ENCODE measurements around the gene SPATS2.
"Not testable (repeated sequence)": the region's sequence is repeated elsewhere in the genome, so short reads cannot be mapped to it uniquely, and the experiment has no call there.

Gene SPATS2

DNA sequence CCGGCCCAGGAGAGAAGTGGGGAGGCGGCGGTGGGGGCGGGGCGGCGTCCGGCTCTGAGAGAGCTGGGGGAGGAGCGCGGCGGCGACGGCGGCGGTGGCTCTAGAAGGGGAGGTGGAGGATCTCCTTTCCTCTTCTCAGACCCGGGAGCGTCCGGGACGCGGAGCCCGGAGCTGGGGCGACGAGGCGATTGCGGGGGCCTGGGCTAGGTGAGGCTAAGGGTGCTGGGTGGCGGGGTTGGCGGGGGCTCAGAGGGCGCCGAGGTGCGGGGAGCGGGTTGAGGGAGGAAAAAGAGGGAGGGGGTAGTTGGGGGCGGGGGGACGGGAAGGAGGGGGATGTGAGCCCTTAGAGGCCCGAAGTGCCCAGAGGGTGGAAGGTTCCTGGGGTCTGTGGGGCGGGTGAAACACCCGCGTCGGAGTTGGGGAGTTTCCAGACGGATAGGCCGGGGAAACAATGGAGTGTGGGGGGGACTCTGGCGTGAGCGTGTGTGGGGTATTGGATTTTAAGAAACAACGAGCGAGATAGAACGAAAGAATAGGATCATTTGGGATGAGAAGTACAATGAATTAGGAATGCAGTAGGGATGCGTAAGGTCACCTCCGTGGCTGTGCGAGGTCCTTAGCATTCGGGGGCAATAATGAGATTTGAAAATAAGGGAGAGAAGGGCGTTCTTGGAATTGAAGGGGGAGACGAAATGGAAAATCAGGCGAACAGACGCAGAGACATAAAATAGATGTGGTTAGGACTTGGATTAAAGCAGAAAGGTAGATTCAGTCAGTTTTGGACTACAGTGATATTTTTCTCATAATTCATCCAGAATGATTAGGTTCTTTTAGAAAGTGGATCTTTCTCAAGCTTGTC lies at the start of gene SPATS2:
TSS of gene SPATS2 (plus strand) at position 82 of the 859 bp plus-strand sequence. CDS start 93,551 bp downstream, outside the sequence.
- no peak for DNase-seq (ENCODE audit: low spot score)

DNA sequence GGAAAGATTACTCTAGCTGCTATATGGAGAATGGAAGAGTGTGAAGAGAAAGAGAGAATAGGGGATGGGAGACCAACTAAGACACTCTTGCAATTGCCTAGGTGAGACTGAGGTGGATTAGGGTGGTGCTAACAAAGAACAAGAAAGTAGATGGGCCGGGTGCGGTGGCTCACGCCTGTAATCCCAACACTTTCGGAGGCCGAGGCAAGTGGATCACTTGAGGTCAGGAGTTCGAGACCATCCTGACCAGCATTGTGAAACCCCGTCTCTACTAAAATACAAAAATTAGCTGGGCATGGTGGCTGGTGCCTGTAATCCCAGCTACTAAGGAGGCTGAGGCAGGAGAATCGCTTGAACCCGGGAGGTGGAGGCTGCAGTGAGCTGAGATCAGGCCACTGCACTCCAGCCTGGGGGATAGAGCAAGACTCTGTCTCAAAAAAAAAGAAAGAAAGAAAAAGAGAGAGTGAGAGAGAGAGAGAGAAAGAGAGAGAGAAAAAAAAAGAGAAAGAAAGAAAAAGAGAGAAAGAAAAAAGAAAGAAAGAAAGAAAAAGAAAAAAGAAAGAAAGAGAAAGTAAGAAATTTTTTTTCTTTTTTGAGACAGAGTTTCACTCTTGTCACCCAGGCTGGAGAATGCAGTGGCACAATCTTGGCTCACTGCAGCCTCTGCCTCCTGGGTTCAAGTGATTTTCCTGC lies 46.7 kb upstream of the SPATS2 start:
- not testable (repeated sequence) for DNase-seq (ENCODE audit: low spot score)

DNA sequence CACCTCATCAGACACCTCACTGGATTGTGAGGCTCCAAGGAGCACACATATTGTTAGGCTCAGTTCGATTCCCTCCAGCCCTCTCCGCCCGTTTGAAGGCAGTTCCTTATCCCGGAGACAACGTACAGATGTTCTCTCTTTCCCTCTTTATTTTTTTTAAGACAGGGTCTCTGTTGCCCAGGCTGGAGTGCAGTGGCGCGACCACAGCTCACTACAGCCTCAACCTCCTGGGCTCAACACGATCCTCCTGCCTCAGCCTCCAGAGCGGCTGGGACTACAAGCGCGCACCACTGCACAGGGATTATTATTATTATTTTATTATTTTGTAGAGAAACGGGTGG lies 44.9 kb upstream of the SPATS2 start:
- no peak for DNase-seq (ENCODE audit: low spot score)

DNA sequence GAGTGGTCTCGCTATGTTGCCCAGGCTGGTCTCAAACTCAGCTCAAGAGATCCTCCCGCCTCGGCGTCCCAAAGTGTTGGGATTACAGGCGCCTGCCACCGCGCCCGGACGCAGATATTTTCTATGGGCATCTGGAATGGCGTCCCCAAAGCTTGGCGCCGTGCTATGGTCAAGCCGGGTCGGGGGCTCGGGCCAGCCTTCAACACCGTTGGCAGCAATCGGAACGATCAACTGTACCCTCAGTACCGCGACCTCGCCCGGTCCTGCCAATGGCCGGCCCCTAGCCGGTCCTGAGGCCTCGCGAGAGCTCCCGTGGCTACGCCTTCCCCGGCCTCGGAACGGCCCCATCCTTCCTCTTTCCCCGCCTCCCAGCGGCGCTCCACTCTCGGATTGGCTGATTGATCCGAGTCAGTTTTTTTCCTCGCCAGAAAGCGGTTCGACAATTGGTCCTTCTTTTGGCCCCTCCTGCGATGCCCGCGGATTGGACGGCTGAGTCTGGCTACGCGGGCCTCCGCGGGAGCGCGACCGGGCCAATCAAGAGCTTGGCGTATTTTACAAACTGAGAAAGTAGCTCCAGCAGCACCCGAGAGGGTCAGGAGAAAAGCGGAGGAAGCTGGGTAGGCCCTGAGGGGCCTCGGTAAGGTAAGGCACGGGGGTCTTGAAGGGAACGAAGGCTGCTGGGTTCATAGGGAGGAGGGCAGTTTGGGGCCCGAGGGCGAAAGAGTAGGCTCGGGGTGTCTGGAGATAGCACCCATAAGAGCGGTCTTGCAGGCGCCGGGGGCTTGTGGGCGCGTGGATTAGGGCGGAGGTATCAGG lies 44.3 kb upstream of the SPATS2 start, which contains the start of gene TROAP:
TSS of gene TROAP (plus strand) at position 548 of the 816 bp plus-strand sequence. CDS start 354 bp downstream, outside the sequence.
- peak; percentile 100 for DNase-seq (ENCODE audit: low spot score)

DNA sequence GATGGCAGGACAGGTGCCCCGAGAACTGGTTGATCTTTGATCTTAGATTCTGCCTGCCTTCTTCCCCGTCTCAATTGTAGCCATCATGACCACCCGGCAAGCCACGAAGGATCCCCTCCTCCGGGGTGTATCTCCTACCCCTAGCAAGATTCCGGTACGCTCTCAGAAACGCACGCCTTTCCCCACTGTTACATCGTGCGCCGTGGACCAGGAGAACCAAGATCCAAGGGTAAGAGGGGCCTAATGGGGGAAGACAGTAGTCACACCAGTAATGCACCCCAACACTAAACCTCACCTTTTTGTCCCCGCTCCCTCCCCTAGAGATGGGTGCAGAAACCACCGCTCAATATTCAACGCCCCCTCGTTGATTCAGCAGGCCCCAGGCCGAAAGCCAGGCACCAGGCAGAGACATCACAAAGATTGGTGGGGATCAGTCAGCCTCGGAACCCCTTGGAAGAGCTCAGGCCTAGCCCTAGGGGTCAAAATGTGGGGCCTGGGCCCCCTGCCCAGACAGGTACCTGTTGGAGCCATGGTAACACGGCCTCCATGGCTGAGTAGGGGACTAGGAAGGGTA lies 43.7 kb upstream of the SPATS2 start:
- no peak for DNase-seq (ENCODE audit: low spot score)

DNA sequence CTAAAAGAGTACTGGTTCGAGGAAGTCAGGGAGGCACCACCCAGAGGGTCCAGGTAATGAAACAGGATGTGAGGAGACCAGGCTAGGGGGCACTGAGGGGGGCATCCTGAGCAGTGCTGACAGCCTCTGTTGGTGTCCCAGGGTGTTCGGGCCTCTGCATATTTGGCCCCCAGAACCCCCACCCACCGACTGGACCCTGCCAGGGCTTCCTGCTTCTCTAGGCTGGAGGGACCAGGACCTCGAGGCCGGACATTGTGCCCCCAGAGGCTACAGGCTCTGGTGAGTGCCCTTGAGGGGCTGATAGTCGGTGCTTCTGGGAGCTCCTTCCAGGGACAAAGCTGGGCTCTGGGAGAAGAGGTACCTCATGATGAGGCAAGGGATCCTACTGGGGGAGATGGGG lies 41.7 kb upstream of the SPATS2 start:
- no peak for DNase-seq (ENCODE audit: low spot score)

DNA sequence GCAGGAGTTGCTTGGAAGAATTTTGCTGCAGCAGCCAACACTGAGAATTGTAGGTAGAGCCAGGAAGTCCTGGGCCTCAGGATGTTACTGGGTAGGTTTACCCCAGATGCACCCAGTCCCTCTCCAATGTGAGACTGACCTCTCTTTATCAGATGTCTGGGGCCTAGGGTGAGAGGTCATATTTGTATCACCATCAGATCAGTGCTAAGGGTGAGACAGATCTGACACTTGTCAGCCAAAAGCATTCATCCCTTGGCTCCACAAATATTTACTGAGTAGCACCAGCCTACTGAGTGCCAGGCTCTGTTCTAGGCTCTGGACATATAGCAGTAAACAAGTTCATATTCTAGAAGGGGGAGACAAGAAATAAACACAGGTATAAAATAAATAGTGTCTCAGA lies 39.9 kb upstream of the SPATS2 start:
- DNase-seq (ENCODE audit: low spot score), result no peak

DNA sequence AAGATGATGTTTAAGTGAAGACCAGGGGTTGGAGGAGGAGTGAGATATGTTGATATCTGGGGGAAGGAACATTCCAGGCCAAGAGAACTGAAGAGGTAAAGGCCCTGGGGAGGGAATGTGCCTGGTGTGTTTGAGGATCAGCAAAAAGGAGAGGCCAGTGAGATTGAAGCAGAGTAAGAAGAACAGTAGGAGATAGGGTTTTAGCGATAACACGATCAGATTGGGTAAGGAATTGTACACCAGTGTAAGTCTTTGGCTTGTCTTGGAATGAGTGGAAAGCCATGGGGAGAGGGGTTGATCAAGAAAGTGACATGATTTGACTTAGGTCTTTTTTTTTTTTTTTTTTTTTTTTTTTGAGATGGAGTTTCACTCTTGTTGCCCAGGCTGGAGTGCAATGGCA lies 39.4 kb upstream of the SPATS2 start:
- no peak for DNase-seq (ENCODE audit: low spot score)

DNA sequence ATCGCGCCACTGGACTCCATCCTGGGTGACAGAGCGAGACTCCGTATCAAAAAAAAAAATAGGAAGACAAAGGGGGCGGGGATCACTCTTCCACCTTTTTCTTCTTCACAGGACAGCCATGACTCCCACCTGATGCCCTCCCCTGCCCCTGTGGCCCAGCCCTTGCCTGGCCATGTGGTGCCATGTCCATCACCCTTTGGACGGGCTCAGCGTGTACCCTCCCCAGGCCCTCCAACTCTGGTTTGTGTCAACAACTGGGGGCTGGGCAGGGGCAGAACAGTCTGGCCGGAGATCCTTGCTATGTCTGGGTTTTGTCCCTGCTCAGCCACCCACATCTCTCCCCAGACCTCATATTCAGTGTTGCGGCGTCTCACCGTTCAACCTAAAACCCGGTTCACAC lies 38.4 kb upstream of the SPATS2 start:
- DNase-seq (ENCODE audit: low spot score), result no peak

DNA sequence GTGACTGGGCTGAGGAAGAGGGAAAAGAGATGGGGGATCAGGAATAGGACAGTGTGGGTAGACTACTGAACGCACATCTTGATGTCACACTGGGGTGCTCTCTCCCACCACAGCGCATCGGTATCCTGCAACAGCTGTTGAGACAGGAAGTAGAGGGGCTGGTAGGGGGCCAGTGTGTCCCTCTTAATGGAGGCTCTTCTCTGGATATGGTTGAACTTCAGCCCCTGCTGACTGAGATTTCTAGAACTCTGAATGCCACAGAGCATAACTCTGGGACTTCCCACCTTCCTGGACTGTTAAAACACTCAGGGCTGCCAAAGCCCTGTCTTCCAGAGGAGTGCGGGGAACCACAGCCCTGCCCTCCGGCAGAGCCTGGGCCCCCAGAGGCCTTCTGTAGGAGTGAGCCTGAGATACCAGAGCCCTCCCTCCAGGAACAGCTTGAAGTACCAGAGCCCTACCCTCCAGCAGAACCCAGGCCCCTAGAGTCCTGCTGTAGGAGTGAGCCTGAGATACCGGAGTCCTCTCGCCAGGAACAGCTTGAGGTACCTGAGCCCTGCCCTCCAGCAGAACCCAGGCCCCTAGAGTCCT lies 37.1 kb upstream of the SPATS2 start:
- no peak for DNase-seq (ENCODE audit: low spot score)

DNA sequence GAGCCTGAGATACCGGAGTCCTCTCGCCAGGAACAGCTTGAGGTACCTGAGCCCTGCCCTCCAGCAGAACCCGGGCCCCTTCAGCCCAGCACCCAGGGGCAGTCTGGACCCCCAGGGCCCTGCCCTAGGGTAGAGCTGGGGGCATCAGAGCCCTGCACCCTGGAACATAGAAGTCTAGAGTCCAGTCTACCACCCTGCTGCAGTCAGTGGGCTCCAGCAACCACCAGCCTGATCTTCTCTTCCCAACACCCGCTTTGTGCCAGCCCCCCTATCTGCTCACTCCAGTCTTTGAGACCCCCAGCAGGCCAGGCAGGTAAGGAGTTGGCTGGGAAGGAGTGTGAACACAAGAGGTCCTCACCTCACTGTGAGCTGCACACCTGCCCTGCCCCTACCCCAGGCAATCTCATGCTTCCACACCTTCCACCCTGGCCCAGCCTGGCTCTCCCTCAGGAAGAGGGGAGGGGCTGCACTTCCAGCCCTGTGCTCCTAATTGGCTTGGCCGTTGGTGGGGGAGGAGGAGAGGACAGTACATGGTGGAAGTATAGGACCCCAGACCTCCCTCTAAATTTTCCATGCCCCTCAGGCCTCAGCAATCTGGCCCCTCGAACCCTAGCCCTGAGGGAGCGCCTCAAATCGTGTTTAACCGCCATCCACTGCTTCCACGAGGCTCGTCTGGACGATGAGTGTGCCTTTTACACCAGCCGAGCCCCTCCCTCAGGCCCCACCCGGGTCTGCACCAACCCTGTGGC lies 36.5 kb upstream of the SPATS2 start:
- no peak for DNase-seq (ENCODE audit: low spot score)

DNA sequence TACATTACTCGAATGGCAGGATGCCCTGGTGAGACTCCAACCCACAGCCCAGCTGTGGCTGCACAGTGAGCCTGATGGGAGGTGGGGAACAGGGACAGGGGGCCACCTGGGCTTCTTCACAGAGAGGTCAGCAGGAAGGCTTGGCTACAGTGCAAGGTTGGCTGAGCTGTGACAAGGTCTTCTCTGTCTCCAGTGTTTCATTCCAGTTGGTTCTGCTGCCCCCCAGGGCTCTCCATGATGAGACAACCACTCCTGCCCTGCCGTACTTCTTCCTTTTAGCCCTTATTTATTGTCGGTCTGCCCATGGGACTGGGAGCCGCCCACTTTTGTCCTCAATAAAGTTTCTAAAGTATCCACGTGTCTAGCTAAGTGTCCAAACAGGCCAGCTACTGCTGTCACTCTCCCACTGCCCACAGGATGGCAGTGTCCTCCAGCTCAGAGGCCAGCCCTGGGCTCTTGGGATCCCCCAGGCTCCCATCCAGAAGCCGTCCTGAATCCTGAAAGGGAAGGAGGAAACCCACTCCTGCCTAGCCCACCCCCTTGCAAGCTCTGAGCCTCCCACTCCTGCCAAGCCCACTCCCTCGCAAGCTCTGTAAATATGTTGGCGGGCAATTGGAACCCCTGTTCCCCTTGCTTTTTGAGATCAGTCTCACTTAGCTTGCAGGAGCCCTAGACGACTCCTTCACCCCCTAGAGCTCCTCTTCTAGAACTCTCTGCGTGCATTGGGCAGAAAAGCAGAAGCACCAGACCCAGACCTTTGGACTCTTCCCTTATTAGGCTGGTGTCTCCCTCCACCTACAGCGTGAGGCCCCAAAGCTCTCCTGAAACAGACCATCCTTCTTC lies 35.7 kb upstream of the SPATS2 start:
- DNase-seq (ENCODE audit: low spot score), result no peak

DNA sequence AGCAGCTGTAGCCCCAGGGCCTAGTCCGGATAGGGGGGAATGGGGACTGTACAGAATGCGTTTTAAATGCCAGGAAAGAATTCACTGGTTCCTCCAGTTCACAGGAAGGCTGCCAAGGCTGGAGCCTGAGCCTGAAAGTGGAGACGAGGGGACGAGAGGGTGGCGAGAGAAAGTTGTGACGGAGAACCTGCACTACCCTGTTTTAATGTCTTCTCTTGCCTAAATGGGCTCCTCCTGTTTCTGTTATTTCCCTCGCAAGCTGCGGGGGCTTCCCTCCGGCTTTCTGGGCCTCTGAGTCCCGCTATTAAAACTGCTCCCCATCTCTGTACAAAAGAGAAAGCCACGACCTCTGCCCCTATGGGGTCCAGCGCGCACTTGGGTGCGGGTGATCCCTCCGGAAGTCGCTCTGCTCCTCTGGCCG lies 34.8 kb upstream of the SPATS2 start:
- no peak for DNase-seq (ENCODE audit: low spot score)

DNA sequence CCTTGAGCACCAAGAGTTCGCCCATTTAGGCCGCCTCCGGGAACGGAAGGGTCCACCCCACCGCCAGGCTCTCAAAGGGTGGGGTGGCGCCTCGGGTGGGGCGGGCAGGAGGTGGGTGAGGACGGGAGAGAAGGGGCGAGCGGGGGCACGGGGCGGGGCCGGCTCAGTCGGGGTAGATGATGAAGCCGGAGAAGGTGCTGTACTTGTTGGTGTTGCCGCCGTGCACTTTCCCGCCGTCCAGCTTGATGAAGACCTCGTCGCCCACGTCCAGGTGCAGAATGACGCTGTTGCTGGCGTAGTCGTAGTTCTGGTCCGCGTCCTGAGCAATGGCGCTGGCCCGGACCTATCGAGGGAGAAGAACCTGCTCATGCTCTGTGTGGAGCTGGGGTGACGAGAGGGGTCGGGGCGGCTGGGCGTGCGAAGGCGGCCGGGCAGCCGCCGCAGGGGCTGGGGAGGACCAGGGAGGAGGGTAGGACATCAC lies 34.3 kb upstream of the SPATS2 start:
- DNase-seq (ENCODE audit: low spot score), result no peak

DNA sequence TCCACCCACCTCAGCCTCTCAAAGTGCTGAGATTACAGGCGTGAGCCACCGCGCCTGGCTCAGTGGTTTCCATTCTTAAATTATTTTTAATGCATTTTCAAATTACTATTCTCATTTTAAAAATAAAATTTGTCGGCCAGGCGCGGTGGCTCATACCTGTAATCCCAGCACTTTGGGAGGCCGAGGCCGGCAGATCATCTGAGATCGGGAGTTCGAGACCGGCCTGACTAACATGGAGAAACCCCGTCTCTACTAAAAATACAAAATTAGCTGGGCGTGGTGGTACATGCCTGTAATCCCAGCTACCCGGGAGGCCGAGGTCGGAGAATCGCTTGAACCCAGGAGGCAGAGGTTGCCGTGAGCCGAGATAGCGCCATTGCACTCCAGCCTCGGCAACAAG lies 33.5 kb upstream of the SPATS2 start:
- DNase-seq (ENCODE audit: low spot score), result not testable (repeated sequence)

DNA sequence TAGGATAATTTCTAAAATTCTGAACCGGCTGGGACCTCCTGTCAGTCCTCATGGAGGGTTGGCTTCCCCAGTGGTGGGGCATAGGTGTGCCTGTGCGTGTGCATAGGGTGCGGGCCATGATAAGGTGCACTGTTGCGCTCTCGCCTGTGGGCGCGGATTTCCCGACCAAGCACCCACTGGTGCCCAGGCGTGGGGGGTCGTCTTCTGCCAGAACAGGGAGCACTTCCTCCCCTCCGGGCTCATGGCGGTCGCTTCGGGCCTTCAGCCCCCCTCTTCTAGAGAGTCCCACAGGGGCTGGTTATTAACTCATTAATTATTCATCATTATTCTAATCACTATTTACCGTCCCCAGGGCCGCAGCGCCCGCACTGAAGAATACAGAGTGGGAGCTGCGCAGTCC lies 33.0 kb upstream of the SPATS2 start:
- DNase-seq (ENCODE audit: low spot score), result no peak

DNA sequence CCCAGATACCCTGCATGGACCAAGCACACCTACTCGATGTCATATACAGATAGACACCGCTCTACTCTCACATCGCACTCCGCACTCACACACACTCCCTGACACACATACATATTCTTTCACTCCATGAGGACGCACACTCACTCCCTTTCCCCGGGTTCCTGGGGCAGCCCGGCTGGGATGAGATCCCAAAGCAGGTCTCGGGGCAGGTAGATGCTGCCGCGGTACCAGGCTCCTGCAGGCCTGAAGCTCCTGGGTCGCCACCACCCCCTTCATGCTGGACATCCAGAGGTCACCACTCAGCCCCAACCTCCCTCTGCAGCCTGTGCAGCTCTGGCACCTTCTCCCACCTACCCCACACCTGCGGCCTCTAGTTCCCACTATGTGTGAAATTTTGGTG lies 32.6 kb upstream of the SPATS2 start:
- no peak for DNase-seq (ENCODE audit: low spot score)

DNA sequence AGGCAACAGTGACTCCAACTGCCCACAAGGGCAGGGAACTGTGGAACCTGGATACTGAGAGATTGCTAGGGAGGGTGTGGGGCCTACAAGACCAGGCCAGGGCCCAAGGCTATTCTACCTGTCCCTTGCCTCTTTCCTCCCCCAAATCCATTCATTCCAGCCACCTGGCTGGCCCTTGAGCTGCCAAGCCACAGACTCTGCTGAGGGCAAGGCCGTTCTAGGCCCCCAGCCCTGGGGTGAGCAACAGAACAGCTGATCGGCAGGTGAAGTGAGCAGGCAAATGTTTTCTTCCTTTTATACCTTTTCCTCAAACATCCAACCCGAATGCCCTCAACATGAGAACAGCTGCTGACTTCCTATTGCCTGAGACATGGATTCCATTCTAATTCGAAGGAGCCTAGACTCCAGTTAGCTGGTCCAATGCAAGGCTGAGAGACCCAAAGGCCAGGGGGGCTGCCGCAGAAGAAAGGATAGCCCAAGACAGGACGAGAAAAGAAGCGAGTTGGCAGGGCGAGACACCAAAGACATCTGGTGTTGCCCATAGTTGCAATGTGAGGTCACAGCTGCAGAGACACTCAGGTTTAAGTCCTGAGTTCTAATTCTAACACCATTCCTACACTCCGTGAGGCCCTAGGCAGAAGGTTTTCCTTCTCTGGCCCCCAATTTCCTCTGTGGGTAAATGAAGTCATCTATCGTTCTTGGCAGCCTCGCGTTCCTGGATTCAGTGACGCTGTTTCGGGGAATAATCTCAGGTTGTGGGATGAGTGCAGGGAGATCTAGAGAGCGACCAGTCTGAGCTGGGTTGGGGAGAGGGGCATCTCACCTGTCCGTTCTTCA lies 31.9 kb upstream of the SPATS2 start:
- DNase-seq (ENCODE audit: low spot score), result no peak

Data from LoVo (cell line).